ENCODE measurements around the gene VAMP3.

VAMP3 gene

DNA sequence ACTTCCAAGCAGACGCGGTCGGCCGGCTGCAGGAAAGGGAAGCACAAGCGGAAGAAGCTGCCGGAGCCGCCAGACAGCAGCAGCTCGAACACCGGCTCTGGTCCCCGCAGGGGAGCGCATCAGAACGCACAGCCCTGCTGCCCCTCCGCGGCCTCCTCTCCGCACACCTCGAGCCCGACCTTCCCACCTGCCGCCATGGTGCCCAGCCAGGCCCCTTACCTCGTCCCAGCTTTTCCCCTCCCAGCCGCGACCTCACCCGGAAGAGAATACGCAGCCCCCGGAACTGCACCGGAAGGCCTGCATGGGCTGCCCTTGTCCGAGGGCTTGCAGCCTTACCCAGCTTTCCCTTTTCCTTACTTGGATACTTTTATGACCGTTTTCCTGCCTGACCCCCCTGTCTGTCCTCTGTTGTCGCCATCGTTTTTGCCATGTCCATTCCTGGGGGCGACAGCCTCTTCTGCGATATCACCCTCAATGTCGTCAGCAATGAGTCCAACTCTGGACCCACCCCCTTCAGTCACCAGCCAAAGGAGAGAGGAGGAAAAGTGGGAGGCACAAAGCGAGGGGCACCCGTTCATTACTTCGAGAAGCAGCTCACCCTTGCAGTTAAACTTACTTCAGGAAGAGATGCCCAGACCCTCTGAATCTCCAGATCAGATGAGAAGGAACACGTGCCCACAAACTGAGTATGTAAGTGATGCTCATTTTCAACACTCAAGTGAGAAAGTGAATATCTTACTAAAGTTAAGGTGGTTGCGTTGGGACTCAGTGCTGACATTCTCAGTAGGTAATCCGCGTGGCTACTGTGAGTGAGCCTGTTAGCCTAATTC lies 56.2 kb downstream of the VAMP3 start:
- WGBS = 92% methylated on average over 36 of the region's 39 CpGs
- no peak overlapping the region for H2BK5ac ChIP-seq (ENCODE audit: low read depth, low read length, poor library complexity, severe bottlenecking)

More for the DNA sequence above, 56.2 kb downstream of the VAMP3 start:
- Histone ChIP-seq H2BK15ac (ENCODE audit: low read depth, poor library complexity, severe bottlenecking) (no peak overlapping the region), H2AK5ac (ENCODE audit: low read length, severe bottlenecking) (no peak overlapping the region), H3K14ac (ENCODE audit: low read length in 2 of 2) (no peak overlapping the region), H2AFZ (ENCODE audit: low read depth, low read length) (no peak overlapping the region), H3K4ac (ENCODE audit: low read depth in 1 of 2, low read length in 2 of 2) (no peak overlapping the region), H3K18ac (ENCODE audit: low read depth in 1 of 2, low read length in 2 of 2) (no peak overlapping the region), H3K4me1 (ENCODE audit: control insufficient read depth, insufficient read depth, low read depth, low read length) (no peaks in the 10 kb centered on the region), H3K9ac (ENCODE audit: low read length) (no peak overlapping the region), H3K79me1 (replicated peaks; ENCODE audit: low read length, poor library complexity, severe bottlenecking) (no peaks in the 10 kb centered on the region), H2BK12ac (ENCODE audit: low read length in 2 of 2) (no peak overlapping the region), H2BK120ac (ENCODE audit: low read depth, low read length) (no peak overlapping the region), H3K23ac (ENCODE audit: low read length in 2 of 2) (no peak overlapping the region), H3K4me3 (ENCODE audit: insufficient read depth in 1 of 2, low read depth in 1 of 2, low read length in 2 of 2) (no peak overlapping the region), H3K27ac (ENCODE audit: low read length, poor library complexity, severe bottlenecking) (no peak overlapping the region), H4K91ac (ENCODE audit: low read length) (no peak overlapping the region), H3K9me3 (ENCODE audit: control insufficient read depth, low read length) (no peaks in the 10 kb centered on the region), H3K27me3 (ENCODE audit: control insufficient read depth in 1 of 2, insufficient read depth in 1 of 2, low read length in 2 of 2) (no peaks in the 10 kb centered on the region), H3K4me2 (ENCODE audit: low read length, poor library complexity, severe bottlenecking) (no peak overlapping the region), H3K36me3 (ENCODE audit: control insufficient read depth in 1 of 2, insufficient read depth in 2 of 2, low read depth in 1 of 2, low read length in 2 of 2) (peaks cover 11 to 91% of the 10 kb centered on the region in 2 experiments), H4K8ac (ENCODE audit: low read length) (no peak overlapping the region)
- no peak for DNase-seq
